HEK293 (cell line): Measurements from ENCODE around the gene SLC6A6.

ENCODE experiments used
- CTCF ChIA-PET: fragments of 350-600 bp; formaldehyde crosslinking; extraction: SDS; loops from one replicate; lab custom pipeline; 2021; ENCODE audit warnings: antibody characterized with exemption; lab: Yijun Ruan, JAX
- POLR2A ChIA-PET: fragments of 300-600 bp; formaldehyde crosslinking; extraction: SDS; loops from one replicate; lab custom pipeline; 2020; ENCODE audit warnings: antibody characterized with exemption, inconsistent platforms; lab: Yijun Ruan, JAX
- H3K27ac ChIP-seq: fragments of 200-500 bp; sonication (Bioruptor generic); 2 replicates; pipeline ENCODE4 v1.5.1; 2014; ENCODE audit warnings: low read depth, low read length, control low read depth, inconsistent platforms; ENCODE audit errors: extremely low read depth
- H3K36me3 ChIP-seq, 2 experiments: fragments of 200-500 bp in 1 of 2; sonication (Bioruptor generic) in 1 of 2; 1 replicate in 1 of 2; 2 replicates in 1 of 2; pipeline ENCODE4 v1.5.1; 2014 to 2017; ENCODE audit warnings: inconsistent platforms in 2 of 2, low read length in 2 of 2; ENCODE audit not compliant: control insufficient read depth in 2 of 2, insufficient read depth in 1 of 2
- H3K4me1 ChIP-seq: fragments of 200-500 bp; sonication (Bioruptor generic); 2 replicates; pipeline ENCODE4 v1.5.1; 2014; ENCODE audit warnings: mild to moderate bottlenecking, low read length, inconsistent platforms; ENCODE audit not compliant: control insufficient read depth, insufficient read depth
- H3K4me3 ChIP-seq: 2 replicates; pipeline ENCODE4 v1.5.1; 2011; ENCODE audit warnings: low read depth, mild to moderate bottlenecking, control low read depth, low read length, moderate library complexity
- H3K9me3 ChIP-seq: fragments of 200-500 bp; sonication (Bioruptor generic); 2 replicates; pipeline ENCODE4 v1.5.1; 2014; ENCODE audit warnings: low read depth, low read length, inconsistent platforms; ENCODE audit not compliant: control insufficient read depth, insufficient read depth
- BCL11A ChIP-seq: fragments of 450-650 bp; formaldehyde crosslinking; IDR thresholded peaks from 2 replicates; pipeline ENCODE4 v1.5.1; 2016; ENCODE audit warnings: low read depth, missing biosample characterization, missing genetic modification characterization
- KLF1 ChIP-seq: fragments of 450-650 bp; formaldehyde crosslinking; IDR thresholded peaks from 2 replicates; pipeline ENCODE4 v1.5.1; 2016; ENCODE audit warnings: missing biosample characterization, missing genetic modification characterization
- OSR2 ChIP-seq: fragments of 450-650 bp; formaldehyde crosslinking; IDR thresholded peaks from 2 replicates; pipeline ENCODE4 v1.5.1; 2016; ENCODE audit warnings: missing biosample characterization, missing genetic modification characterization
- SCRT1 ChIP-seq: fragments of 450-650 bp; formaldehyde crosslinking; IDR thresholded peaks from 2 replicates; pipeline ENCODE4 v1.5.1; 2016; ENCODE audit warnings: missing biosample characterization, missing genetic modification characterization, borderline replicate concordance
- TRIM28 ChIP-seq: IDR thresholded peaks from 2 replicates; pipeline ENCODE4 v1.6.1; 2011; ENCODE audit warnings: low read length, control low read depth, borderline replicate concordance
- ZBTB21 ChIP-seq: fragments of 450-650 bp; formaldehyde crosslinking; IDR thresholded peaks from 2 replicates; pipeline ENCODE4 v1.5.1; 2017; ENCODE audit warnings: missing biosample characterization, missing genetic modification characterization
- ZEB2 ChIP-seq: fragments of 450-650 bp; formaldehyde crosslinking; IDR thresholded peaks from 2 replicates; pipeline ENCODE4 v1.5.1; 2016; ENCODE audit warnings: missing biosample characterization, missing genetic modification characterization
- ZFP37 ChIP-seq: fragments of 450-650 bp; formaldehyde crosslinking; IDR thresholded peaks from 2 replicates; pipeline ENCODE4 v1.5.1; 2016; ENCODE audit warnings: missing biosample characterization, missing genetic modification characterization
- ZNF114 ChIP-seq: fragments of 450-650 bp; formaldehyde crosslinking; IDR thresholded peaks from 2 replicates; pipeline ENCODE4 v1.5.0; 2017; ENCODE audit warnings: missing biosample characterization, missing genetic modification characterization
- ZNF132 ChIP-seq: fragments of 450-650 bp; formaldehyde crosslinking; IDR thresholded peaks from 2 replicates; pipeline ENCODE4 v1.5.1; 2017; ENCODE audit warnings: missing biosample characterization, missing genetic modification characterization, borderline replicate concordance
- ZNF155 ChIP-seq: fragments of 450-650 bp; formaldehyde crosslinking; IDR thresholded peaks from 2 replicates; pipeline ENCODE4 v1.5.1; 2016; ENCODE audit warnings: missing biosample characterization, missing genetic modification characterization
- ZNF184 ChIP-seq: fragments of 450-650 bp; IDR thresholded peaks from 2 replicates; pipeline ENCODE4 v1.5.1; 2018; ENCODE audit warnings: missing biosample characterization, mild to moderate bottlenecking, missing genetic modification characterization
- ZNF335 ChIP-seq: fragments of 450-650 bp; formaldehyde crosslinking; conservative IDR thresholded peaks from 2 replicates; pipeline ENCODE4 v1.5.1; 2016; ENCODE audit warnings: missing biosample characterization, missing genetic modification characterization
- ZNF341 ChIP-seq: fragments of 450-650 bp; formaldehyde crosslinking; IDR thresholded peaks from 2 replicates; pipeline ENCODE4; 2016; ENCODE audit warnings: low read depth, missing biosample characterization, missing genetic modification characterization
- ZNF366 ChIP-seq: fragments of 450-650 bp; formaldehyde crosslinking; conservative IDR thresholded peaks from 2 replicates; pipeline ENCODE4 v1.5.1; 2016; ENCODE audit warnings: missing biosample characterization, missing genetic modification characterization
- ZNF433 ChIP-seq: fragments of 450-650 bp; formaldehyde crosslinking; IDR thresholded peaks from 2 replicates; pipeline ENCODE4 v1.5.1; 2016; ENCODE audit warnings: missing biosample characterization, missing genetic modification characterization, low read depth
- ZNF48 ChIP-seq: fragments of 450-650 bp; formaldehyde crosslinking; IDR thresholded peaks from 2 replicates; pipeline ENCODE4 v1.5.1; 2016; ENCODE audit warnings: missing biosample characterization, missing genetic modification characterization
- ZNF558 ChIP-seq: fragments of 450-650 bp; formaldehyde crosslinking; IDR thresholded peaks from 2 replicates; pipeline ENCODE4 v1.5.1; 2016; ENCODE audit warnings: missing biosample characterization, missing genetic modification characterization
- ZNF660 ChIP-seq: fragments of 450-650 bp; IDR thresholded peaks from 2 replicates; pipeline ENCODE4 v1.5.1; 2018; ENCODE audit warnings: missing biosample characterization, mild to moderate bottlenecking, missing genetic modification characterization
- ZNF677 ChIP-seq: fragments of 450-650 bp; IDR thresholded peaks from 2 replicates; pipeline ENCODE4 v1.5.0; 2018; ENCODE audit warnings: missing biosample characterization, mild to moderate bottlenecking, missing genetic modification characterization, moderate library complexity
- ZNF792 ChIP-seq: fragments of 450-650 bp; formaldehyde crosslinking; IDR thresholded peaks from 2 replicates; pipeline ENCODE4 v1.5.1; 2016; ENCODE audit warnings: missing biosample characterization, missing genetic modification characterization
- ZNF830 ChIP-seq: fragments of 450-650 bp; IDR thresholded peaks from 2 replicates; pipeline ENCODE4 v1.5.0; 2018; ENCODE audit warnings: missing biosample characterization, missing genetic modification characterization, low read depth, mild to moderate bottlenecking, moderate library complexity
- ZNF843 ChIP-seq: fragments of 450-650 bp; formaldehyde crosslinking; IDR thresholded peaks from 2 replicates; pipeline ENCODE4 v1.5.1; 2016; ENCODE audit warnings: missing biosample characterization, missing genetic modification characterization
- TF ChIP-seq, protein P1 (sequence below): fragments of 450-650 bp; formaldehyde crosslinking; IDR thresholded peaks from 2 replicates; pipeline ENCODE4; 2016; ENCODE audit warnings: missing biosample characterization, missing genetic modification characterization
- TF ChIP-seq, protein P2 (sequence below): sonication (generic); formaldehyde crosslinking; IDR thresholded peaks from 2 replicates; pipeline ENCODE4 v1.8.1; 2022; ENCODE audit warnings: mild to moderate bottlenecking, moderate library complexity, missing genetic modification reagents
- TF ChIP-seq, protein P3 (sequence below): fragments of 450-650 bp; formaldehyde crosslinking; IDR thresholded peaks from 2 replicates; pipeline ENCODE4 v1.5.1; 2016; ENCODE audit warnings: missing biosample characterization, missing genetic modification characterization
- TF ChIP-seq, protein P4 (sequence below): fragments of 450-650 bp; formaldehyde crosslinking; IDR thresholded peaks from 2 replicates; pipeline ENCODE4 v1.5.1; 2016; ENCODE audit warnings: missing biosample characterization, missing genetic modification characterization
- TF ChIP-seq, protein P5 (sequence below): fragments of 450-650 bp; IDR thresholded peaks from 2 replicates; pipeline ENCODE4 v1.5.1; 2018; ENCODE audit warnings: missing biosample characterization, mild to moderate bottlenecking, missing genetic modification characterization
- TF ChIP-seq, protein P6 (sequence below): fragments of 450-650 bp; formaldehyde crosslinking; IDR thresholded peaks from 2 replicates; pipeline ENCODE4 v1.5.1; 2016; ENCODE audit warnings: missing biosample characterization, missing genetic modification characterization

SLC6A6 gene

DNA sequence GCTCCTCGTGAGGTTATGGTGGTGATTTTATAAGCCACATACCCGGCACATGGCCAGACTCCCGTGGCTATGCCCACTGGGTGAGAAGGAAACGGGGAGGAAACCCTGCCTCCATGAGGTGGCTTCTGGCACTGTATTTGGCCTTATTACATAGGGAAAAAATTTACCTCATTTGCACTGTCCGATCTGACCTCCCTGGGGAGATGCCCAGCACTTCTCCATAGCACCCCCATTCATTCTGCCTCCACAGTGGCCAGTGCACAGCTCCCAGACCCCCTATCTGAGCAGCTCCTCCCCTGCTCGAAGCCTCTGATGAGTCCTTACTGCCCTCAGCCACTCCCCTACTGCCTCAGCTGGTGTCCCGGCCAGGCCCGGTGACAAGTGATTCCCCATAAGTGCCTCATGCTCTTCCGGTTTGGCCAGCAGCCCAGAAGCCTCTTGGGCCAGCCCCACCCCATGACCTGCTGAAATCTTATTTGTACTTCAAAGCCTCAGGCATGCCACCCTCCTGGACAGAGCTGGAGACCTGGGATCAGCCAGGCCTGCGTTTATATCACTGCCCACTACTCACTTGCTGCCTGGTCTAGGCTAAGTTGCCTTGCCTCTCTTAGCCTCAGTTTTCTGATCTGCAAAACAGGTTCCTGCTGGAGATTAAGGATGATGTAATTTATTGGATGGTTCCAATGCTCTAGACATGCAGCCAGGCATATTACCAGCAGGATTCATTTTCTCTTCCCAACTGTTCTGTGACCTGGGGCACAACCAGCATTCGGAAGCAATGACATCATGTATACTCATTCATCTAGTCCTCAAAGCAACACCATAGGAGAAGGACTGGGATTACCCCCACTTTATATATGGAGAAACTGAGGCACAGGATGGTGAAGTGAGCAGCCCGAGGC lies 30.6 kb upstream of the SLC6A6 start:
- H3K27ac ChIP-seq = no peak overlapping the region
- ChIA-PET CTCF (interaction anchor here (0.7 to 1.2 kb wide), 3 partner anchors 21 to 95 kb away, joined by 3 read pairs; no protein-coding TSS in a partner anchor), POLR2A (interaction anchor here (1.2 kb wide), 1 partner anchor 31 kb away, joined by 3 read pairs; the partner anchor contains the start of gene SLC6A6)
- H3K4me1 ChIP-seq = peaks cover 12% of the 10 kb centered on the region
- H3K4me3 ChIP-seq = no peak overlapping the region
- H3K9me3 ChIP-seq = no peaks in the 10 kb centered on the region
- no peaks in the 10 kb centered on the region for H3K36me3 ChIP-seq
- TF ChIP-seq KLF1 (tag by site-specific recombination) (peak; percentile 80), ZNF341 (tag by site-specific recombination) (0 out of 2 replicates have a peak, but pooled peaks have one; percentile 23), ZNF48 (no peak), OSR2 (no peak; the same call in none of the 2 replicates), BCL11A (tag by site-specific recombination) (peak; percentile 80), ZNF660 (peak; percentile 63; the same call in 1 of the 2 replicates), ZNF558 (tag by site-specific recombination) (peak; percentile 49; the same call in 1 of the 2 replicates), ZEB2 (tag by site-specific recombination) (peak; percentile 90), ZFP37 (peak; percentile 82; the same call in 1 of the 2 replicates), ZNF155 (no peak), ZNF114 (no peak), ZNF366 (tag by site-specific recombination) (peak; percentile 81), ZNF132 (tag by site-specific recombination) (no peak), SCRT1 (tag by site-specific recombination) (peak; percentile 69; the same call in 1 of the 2 replicates), ZNF433 (tag by site-specific recombination) (no peak), TRIM28 (peak; percentile 43; the same call in 1 of the 2 replicates), ZNF677 (no peak), ZNF843 (tag by site-specific recombination) (0 out of 2 replicates have a peak, but pooled peaks have one; percentile 41), ZBTB21 (tag by site-specific recombination) (peak; percentile 81), ZNF335 (tag by site-specific recombination) (0 out of 2 replicates have a peak, but pooled peaks have one; percentile 31), ZNF792 (no peak), ZNF830 (tag by site-specific recombination) (no peak), ZNF184 (tag by site-specific recombination) (peak; percentile 79)
- TF ChIP-seq, protein P1, sequence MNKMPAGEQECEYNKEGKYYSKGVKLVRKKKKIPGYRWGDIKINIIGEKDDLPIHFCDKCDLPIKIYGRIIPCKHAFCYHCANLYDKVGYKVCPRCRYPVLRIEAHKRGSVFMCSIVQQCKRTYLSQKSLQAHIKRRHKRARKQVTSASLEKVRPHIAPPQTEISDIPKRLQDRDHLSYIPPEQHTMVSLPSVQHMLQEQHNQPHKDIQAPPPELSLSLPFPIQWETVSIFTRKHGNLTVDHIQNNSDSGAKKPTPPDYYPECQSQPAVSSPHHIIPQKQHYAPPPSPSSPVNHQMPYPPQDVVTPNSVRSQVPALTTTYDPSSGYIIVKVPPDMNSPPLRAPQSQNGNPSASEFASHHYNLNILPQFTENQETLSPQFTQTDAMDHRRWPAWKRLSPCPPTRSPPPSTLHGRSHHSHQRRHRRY (tag by site-specific recombination) = no peak
- TF ChIP-seq, protein P2, sequence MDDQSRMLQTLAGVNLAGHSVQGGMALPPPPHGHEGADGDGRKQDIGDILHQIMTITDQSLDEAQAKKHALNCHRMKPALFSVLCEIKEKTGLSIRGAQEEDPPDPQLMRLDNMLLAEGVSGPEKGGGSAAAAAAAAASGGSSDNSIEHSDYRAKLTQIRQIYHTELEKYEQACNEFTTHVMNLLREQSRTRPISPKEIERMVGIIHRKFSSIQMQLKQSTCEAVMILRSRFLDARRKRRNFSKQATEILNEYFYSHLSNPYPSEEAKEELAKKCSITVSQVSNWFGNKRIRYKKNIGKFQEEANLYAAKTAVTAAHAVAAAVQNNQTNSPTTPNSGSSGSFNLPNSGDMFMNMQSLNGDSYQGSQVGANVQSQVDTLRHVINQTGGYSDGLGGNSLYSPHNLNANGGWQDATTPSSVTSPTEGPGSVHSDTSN (CRISPR knock-in tag) = no peak
- TF ChIP-seq, protein P3, sequence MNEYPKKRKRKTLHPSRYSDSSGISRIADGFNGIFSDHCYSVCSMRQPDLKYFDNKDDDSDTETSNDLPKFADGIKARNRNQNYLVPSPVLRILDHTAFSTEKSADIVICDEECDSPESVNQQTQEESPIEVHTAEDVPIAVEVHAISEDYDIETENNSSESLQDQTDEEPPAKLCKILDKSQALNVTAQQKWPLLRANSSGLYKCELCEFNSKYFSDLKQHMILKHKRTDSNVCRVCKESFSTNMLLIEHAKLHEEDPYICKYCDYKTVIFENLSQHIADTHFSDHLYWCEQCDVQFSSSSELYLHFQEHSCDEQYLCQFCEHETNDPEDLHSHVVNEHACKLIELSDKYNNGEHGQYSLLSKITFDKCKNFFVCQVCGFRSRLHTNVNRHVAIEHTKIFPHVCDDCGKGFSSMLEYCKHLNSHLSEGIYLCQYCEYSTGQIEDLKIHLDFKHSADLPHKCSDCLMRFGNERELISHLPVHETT (tag by site-specific recombination) = peak; percentile 94
- TF ChIP-seq, protein P4, sequence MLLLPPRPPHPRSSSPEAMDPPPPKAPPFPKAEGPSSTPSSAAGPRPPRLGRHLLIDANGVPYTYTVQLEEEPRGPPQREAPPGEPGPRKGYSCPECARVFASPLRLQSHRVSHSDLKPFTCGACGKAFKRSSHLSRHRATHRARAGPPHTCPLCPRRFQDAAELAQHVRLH (tag by site-specific recombination) = peak; percentile 55; the same call in 1 of the 2 replicates
- TF ChIP-seq, protein P5, sequence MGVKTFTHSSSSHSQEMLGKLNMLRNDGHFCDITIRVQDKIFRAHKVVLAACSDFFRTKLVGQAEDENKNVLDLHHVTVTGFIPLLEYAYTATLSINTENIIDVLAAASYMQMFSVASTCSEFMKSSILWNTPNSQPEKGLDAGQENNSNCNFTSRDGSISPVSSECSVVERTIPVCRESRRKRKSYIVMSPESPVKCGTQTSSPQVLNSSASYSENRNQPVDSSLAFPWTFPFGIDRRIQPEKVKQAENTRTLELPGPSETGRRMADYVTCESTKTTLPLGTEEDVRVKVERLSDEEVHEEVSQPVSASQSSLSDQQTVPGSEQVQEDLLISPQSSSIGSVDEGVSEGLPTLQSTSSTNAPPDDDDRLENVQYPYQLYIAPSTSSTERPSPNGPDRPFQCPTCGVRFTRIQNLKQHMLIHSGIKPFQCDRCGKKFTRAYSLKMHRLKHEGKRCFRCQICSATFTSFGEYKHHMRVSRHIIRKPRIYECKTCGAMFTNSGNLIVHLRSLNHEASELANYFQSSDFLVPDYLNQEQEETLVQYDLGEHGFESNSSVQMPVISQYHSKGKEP = peak; percentile 83
- TF ChIP-seq, protein P6, sequence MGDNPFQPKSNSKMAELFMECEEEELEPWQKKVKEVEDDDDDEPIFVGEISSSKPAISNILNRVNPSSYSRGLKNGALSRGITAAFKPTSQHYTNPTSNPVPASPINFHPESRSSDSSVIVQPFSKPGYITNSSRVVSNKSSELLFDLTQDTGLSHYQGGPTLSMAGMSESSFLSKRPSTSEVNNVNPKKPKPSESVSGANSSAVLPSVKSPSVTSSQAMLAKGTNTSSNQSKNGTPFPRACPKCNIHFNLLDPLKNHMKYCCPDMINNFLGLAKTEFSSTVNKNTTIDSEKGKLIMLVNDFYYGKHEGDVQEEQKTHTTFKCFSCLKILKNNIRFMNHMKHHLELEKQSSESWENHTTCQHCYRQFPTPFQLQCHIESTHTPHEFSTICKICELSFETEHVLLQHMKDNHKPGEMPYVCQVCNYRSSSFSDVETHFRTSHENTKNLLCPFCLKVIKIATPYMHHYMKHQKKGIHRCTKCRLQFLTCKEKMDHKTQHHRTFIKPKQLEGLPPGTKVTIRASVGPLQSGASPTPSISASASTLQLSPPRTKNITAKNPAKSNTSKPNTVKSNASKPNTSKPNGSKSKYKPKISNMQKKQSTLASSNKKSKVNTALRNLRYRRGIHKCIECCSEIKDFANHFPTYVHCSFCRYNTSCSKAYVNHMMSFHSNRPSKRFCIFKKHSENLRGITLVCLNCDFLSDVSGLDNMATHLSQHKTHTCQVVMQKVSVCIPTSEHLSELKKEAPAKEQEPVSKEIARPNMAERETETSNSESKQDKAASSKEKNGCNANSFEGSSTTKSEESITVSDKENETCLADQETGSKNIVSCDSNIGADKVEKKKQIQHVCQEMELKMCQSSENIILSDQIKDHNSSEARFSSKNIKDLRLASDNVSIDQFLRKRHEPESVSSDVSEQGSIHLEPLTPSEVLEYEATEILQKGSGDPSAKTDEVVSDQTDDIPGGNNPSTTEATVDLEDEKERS (tag by site-specific recombination) = peak; percentile 54; the same call in 1 of the 2 replicates
